ENCODE results near the gene DZIP3. TPM values are rescaled to one million over a fixed set of nuclear protein-coding genes. Genes with fewer than 3 reads are reported as not detected.

Gene DZIP3
- total RNA-seq, 1 experiment from 2014 or later: 22.1 TPM

DNA sequence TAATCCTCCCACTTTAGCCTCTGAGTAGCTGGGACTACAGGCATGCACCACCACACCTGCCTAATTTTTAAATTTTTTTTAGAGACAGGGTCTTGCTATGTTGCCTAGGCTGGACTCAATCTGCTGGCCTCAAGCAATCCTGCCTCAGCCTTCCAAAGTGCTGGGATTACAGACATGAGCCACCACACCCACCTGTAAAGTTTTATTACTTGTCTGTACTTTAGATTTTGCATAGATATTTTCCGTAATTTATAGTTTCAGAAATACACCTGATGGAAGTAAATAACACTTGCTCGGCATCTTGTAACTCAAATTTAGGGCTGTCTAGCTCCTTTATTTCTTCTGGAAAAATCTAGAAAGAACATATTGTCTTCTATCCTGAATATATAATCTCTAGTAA is 5.8 kb downstream of the DZIP3 start:
- H3K23me2 ChIP-seq (ENCODE audit: insufficient read length, low read depth, low read length, poor library complexity, severe bottlenecking): peaks cover 2% of the 10 kb centered on the region
- no peak overlapping the region for H3T11ph ChIP-seq (ENCODE audit: low read length)
- no peak overlapping the region for H3K23ac ChIP-seq (ENCODE audit: insufficient read length, low read depth, low read length)
- no peak for DNase-seq
- no peak overlapping the region for H2BK5ac ChIP-seq (ENCODE audit: insufficient read length, low read length)
- WGBS (ENCODE audit: extremely low coverage, insufficient read length, low lambda C conversion rate): no CpG with 5 or more reads among the region's 2 CpGs
- no peaks in the 10 kb centered on the region for H3K9me3 ChIP-seq (ENCODE audit: control insufficient read depth, low read depth, low read length)
- no peaks in the 10 kb centered on the region for H3K27me3 ChIP-seq (ENCODE audit: insufficient read depth, low read length)
- no peak overlapping the region for H3K4ac ChIP-seq (ENCODE audit: low read depth, low read length)
- H4K91ac ChIP-seq (ENCODE audit: insufficient read length, low read depth, low read length): no peak overlapping the region
- Mint-ChIP-seq H3K9me3 (no peaks in the 10 kb centered on the region), H3K4me1 (peaks cover 11 to 15% of the 10 kb centered on the region in 2 experiments), H3K27ac (no peak overlapping the region), H3K36me3 (ENCODE audit: insufficient read depth in 1 of 3, low read depth in 3 of 3) (no peaks in the 10 kb centered on the region), H3K4me3 (no peak overlapping the region), H3K27me3 (ENCODE audit: low read depth) (no peaks in the 10 kb centered on the region)
- no peak overlapping the region for H2BK15ac ChIP-seq (ENCODE audit: low read depth, low read length)
- TF ChIP-seq, protein P1, sequence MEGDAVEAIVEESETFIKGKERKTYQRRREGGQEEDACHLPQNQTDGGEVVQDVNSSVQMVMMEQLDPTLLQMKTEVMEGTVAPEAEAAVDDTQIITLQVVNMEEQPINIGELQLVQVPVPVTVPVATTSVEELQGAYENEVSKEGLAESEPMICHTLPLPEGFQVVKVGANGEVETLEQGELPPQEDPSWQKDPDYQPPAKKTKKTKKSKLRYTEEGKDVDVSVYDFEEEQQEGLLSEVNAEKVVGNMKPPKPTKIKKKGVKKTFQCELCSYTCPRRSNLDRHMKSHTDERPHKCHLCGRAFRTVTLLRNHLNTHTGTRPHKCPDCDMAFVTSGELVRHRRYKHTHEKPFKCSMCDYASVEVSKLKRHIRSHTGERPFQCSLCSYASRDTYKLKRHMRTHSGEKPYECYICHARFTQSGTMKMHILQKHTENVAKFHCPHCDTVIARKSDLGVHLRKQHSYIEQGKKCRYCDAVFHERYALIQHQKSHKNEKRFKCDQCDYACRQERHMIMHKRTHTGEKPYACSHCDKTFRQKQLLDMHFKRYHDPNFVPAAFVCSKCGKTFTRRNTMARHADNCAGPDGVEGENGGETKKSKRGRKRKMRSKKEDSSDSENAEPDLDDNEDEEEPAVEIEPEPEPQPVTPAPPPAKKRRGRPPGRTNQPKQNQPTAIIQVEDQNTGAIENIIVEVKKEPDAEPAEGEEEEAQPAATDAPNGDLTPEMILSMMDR (conservative IDR thresholded peaks at IDR 0.05): no peak
- peaks cover 2% of the 10 kb centered on the region; the same call in 1 of the 2 replicates for H3K79me2 ChIP-seq (ENCODE audit: insufficient read depth, low read length)
- H2BK120ac ChIP-seq (ENCODE audit: low read depth, low read length, poor library complexity, severe bottlenecking): no peak overlapping the region
- H2AFZ ChIP-seq (ENCODE audit: low read length): no peak overlapping the region
- no peaks in the 10 kb centered on the region for H4K20me1 ChIP-seq (ENCODE audit: control insufficient read depth, insufficient read depth, insufficient read length)
- no peak overlapping the region for H4K8ac ChIP-seq (replicated peaks; ENCODE audit: insufficient read length, low read depth, low read length)
- no peak overlapping the region for H2BK20ac ChIP-seq (ENCODE audit: low read depth, low read length, poor library complexity, severe bottlenecking)
- H4K5ac ChIP-seq (ENCODE audit: insufficient read length, low read depth, low read length): no peak overlapping the region
- peaks cover 2% of the 10 kb centered on the region for H3K79me1 ChIP-seq (ENCODE audit: insufficient read depth, low read depth, low read length, poor library complexity, severe bottlenecking)
- no peak overlapping the region for H3K14ac ChIP-seq (ENCODE audit: insufficient read depth, low read length)
- no peak overlapping the region for H2AK5ac ChIP-seq (ENCODE audit: insufficient read length, low read length)
- H2BK12ac ChIP-seq (ENCODE audit: insufficient read length, low read depth, low read length): no peak overlapping the region
- H3K18ac ChIP-seq (ENCODE audit: insufficient read length, low read depth, low read length): no peak overlapping the region
- no peak overlapping the region for H3K56ac ChIP-seq (ENCODE audit: insufficient read length, low read depth, low read length)
- H3K4me1 ChIP-seq (ENCODE audit: insufficient read depth, low read length): no peaks in the 10 kb centered on the region
- H3K4me2 ChIP-seq (ENCODE audit: insufficient read depth, insufficient read length, low read length): no peak overlapping the region
- no peak overlapping the region for H3K27ac ChIP-seq (ENCODE audit: insufficient read length, low read depth, low read length)
- H3K9ac ChIP-seq (ENCODE audit: extremely low read depth, insufficient read length, low read length): no peak overlapping the region

All from H9 (cell line).